Muscle layer of colon (tissue), 2 donors: ENCODE measurements around the gene HOTAIR.

Experiments
- H3K27ac ChIP-seq: one replicate; pipeline ENCODE4 v1.7.0; 2013; ENCODE audit warnings: low read depth, mild to moderate bottlenecking, low read length, moderate library complexity
- H3K27me3 ChIP-seq, 2 donors: one replicate each; pipeline ENCODE4 v1.7.0; 2013; ENCODE audit warnings: low read length in 2 of 2, mild to moderate bottlenecking in 2 of 2; ENCODE audit not compliant: insufficient read depth in 2 of 2, control insufficient read depth in 1 of 2
- H3K36me3 ChIP-seq: one replicate; pipeline ENCODE4 v1.7.0; 2013; ENCODE audit warnings: mild to moderate bottlenecking, low read length; ENCODE audit not compliant: insufficient read depth
- H3K4me1 ChIP-seq: one replicate; pipeline ENCODE4 v1.7.0; 2013; ENCODE audit warnings: mild to moderate bottlenecking, low read length; ENCODE audit not compliant: insufficient read depth
- H3K4me3 ChIP-seq, 2 donors: one replicate each; pipeline ENCODE4 v1.7.0; 2013; ENCODE audit warnings: low read length in 2 of 2, low read depth in 1 of 2, mild to moderate bottlenecking in 1 of 2, moderate library complexity in 1 of 2
- H3K9ac ChIP-seq: one replicate; pipeline ENCODE4 v1.7.0; 2013; ENCODE audit warnings: low read length
- H3K9me3 ChIP-seq: one replicate; pipeline ENCODE4 v1.7.0; 2013; ENCODE audit warnings: mild to moderate bottlenecking, low read length
- donor health status: abdominal sarcoma.
- donor health status: Adenocarcinoma of cecum.

Gene HOTAIR

GRCh38 chr12:53995378-53996239 is 20.9 kb upstream of the HOTAIR start:
- no peak overlapping the region for H3K9ac ChIP-seq

GRCh38 chr12:53995002-53995377 is 20.2 kb upstream of the HOTAIR start:
- peaks cover 66 to 96% of the 10 kb centered on the region in 2 donors for H3K27me3 ChIP-seq
- no peak overlapping the region for H3K9ac ChIP-seq
- no peak overlapping the region for H3K27ac ChIP-seq

More at GRCh38 chr12:53995378-53996239, 20.9 kb upstream of the HOTAIR start:
- no peaks in the 10 kb centered on the region for H3K9me3 ChIP-seq
- H3K27me3 ChIP-seq, result peaks cover 62 to 96% of the 10 kb centered on the region in 2 donors
- peaks cover 15% of the 10 kb centered on the region for H3K4me1 ChIP-seq
- H3K36me3 ChIP-seq, result no peaks in the 10 kb centered on the region
- peak overlapping the region; percentile 29 to 53 for H3K4me3 ChIP-seq
- no peak overlapping the region for H3K27ac ChIP-seq

GRCh38 chr12:53994264-53995001 is 19.7 kb upstream of the HOTAIR start:
- H3K36me3 ChIP-seq, result no peaks in the 10 kb centered on the region
- H3K27ac ChIP-seq, result no peak overlapping the region
- H3K27me3 ChIP-seq, result peaks cover 72 to 96% of the 10 kb centered on the region in 2 donors
- peaks cover 11% of the 10 kb centered on the region for H3K4me1 ChIP-seq
- no peak overlapping the region for H3K9ac ChIP-seq
- peak overlapping the region in 1 of 2 donors; percentile 53 for H3K4me3 ChIP-seq
- H3K9me3 ChIP-seq, result no peaks in the 10 kb centered on the region

More at GRCh38 chr12:53995002-53995377, 20.2 kb upstream of the HOTAIR start:
- no peaks in the 10 kb centered on the region for H3K36me3 ChIP-seq
- H3K4me3 ChIP-seq, result peak overlapping the region in 1 of 2 donors; percentile 53
- no peaks in the 10 kb centered on the region for H3K9me3 ChIP-seq
- H3K4me1 ChIP-seq, result peaks cover 14% of the 10 kb centered on the region

- Histone ChIP-seq H3K27ac (no peak overlapping the region), H3K27me3 (peaks cover 76 to 99% of the 10 kb centered on the region in 2 donors), H3K9me3 (no peaks in the 10 kb centered on the region)
These were observed 19.2 kb upstream of the HOTAIR start for GRCh38 chr12:53994009-53994263.

GRCh38 chr12:53993162-53994008 is 18.6 kb upstream of the HOTAIR start:
- no peak overlapping the region for H3K4me3 ChIP-seq
- H3K9me3 ChIP-seq, result no peaks in the 10 kb centered on the region
- no peak overlapping the region for H3K27ac ChIP-seq
- peaks cover 11% of the 10 kb centered on the region for H3K4me1 ChIP-seq
- H3K36me3 ChIP-seq, result no peaks in the 10 kb centered on the region
- no peak overlapping the region for H3K9ac ChIP-seq
- H3K27me3 ChIP-seq, result peaks cover 76 to 99% of the 10 kb centered on the region in 2 donors

More at GRCh38 chr12:53994009-53994263, 19.2 kb upstream of the HOTAIR start:
- Histone ChIP-seq H3K4me3 (no peak overlapping the region), H3K4me1 (peaks cover 11% of the 10 kb centered on the region), H3K36me3 (no peaks in the 10 kb centered on the region), H3K9ac (no peak overlapping the region)

- H3K27ac ChIP-seq, result no peak overlapping the region
- no peaks in the 10 kb centered on the region for H3K36me3 ChIP-seq
- no peak overlapping the region for H3K9ac ChIP-seq
- no peaks in the 10 kb centered on the region for H3K9me3 ChIP-seq
- H3K4me3 ChIP-seq, result no peak overlapping the region
- peaks cover 76 to 99% of the 10 kb centered on the region in 2 donors for H3K27me3 ChIP-seq
- peaks cover 11% of the 10 kb centered on the region for H3K4me1 ChIP-seq
These were observed 17.7 kb upstream of the HOTAIR start for GRCh38 chr12:53992377-53992889.

- Histone ChIP-seq H3K9me3 (no peaks in the 10 kb centered on the region), H3K27me3 (peaks cover 73 to 99% of the 10 kb centered on the region in 2 donors), H3K36me3 (no peaks in the 10 kb centered on the region), H3K27ac (no peak overlapping the region), H3K9ac (no peak overlapping the region), H3K4me1 (peaks cover 8% of the 10 kb centered on the region), H3K4me3 (no peak overlapping the region)
These were observed 16.3 kb upstream of the HOTAIR start for GRCh38 chr12:53991077-53991460.

GRCh38 chr12:53990311-53991076 is 15.7 kb upstream of the HOTAIR start:
- Histone ChIP-seq H3K27me3 (peaks cover 78 to 99% of the 10 kb centered on the region in 2 donors), H3K9ac (no peak overlapping the region), H3K4me3 (no peak overlapping the region), H3K4me1 (peaks cover 13% of the 10 kb centered on the region), H3K9me3 (no peaks in the 10 kb centered on the region), H3K36me3 (no peaks in the 10 kb centered on the region), H3K27ac (no peak overlapping the region)

GRCh38 chr12:53989227-53990113 is 14.7 kb upstream of the HOTAIR start:
- Histone ChIP-seq H3K36me3 (no peaks in the 10 kb centered on the region), H3K27ac (no peak overlapping the region), H3K4me1 (peaks cover 20% of the 10 kb centered on the region), H3K9ac (no peak overlapping the region), H3K27me3 (peaks cover 76 to 98% of the 10 kb centered on the region in 2 donors), H3K9me3 (no peaks in the 10 kb centered on the region), H3K4me3 (no peak overlapping the region)
